ACC112 (cell line): Measurements from ENCODE around the gene ASTL.

Experiments
- H2AFZ ChIP-seq: fragments of 200-600 bp; sonication (generic); one replicate; pipeline ENCODE4 v1.6.0; 2017; ENCODE audit warnings: antibody characterized with exemption, low read length; ENCODE audit not compliant: unreplicated experiment
- H3K27ac ChIP-seq: fragments of 200-600 bp; sonication (generic); 2 replicates; pipeline ENCODE4 v1.5.1; 2014; ENCODE audit warnings: low read depth, mild to moderate bottlenecking, antibody characterized with exemption, low read length, moderate library complexity
- H3K27me3 ChIP-seq: fragments of 200-600 bp; sonication (generic); 2 replicates; pipeline ENCODE4 v1.6.1; 2014; ENCODE audit warnings: mild to moderate bottlenecking, antibody characterized with exemption, low read length, moderate library complexity, mixed read lengths; ENCODE audit not compliant: insufficient read depth
- H3K36me3 ChIP-seq: fragments of 200-600 bp; sonication (generic); 2 replicates; pipeline ENCODE4 v1.6.1; 2016; ENCODE audit warnings: mild to moderate bottlenecking, antibody characterized with exemption, low read length, moderate library complexity, mixed read lengths; ENCODE audit not compliant: insufficient read depth
- H3K4me1 ChIP-seq: fragments of 200-600 bp; sonication (generic); one replicate; pipeline ENCODE4 v1.6.1; 2016; ENCODE audit warnings: low read length, mixed read lengths; ENCODE audit not compliant: insufficient read depth, unreplicated experiment, control insufficient read depth
- H3K4me3 ChIP-seq: fragments of 200-600 bp; sonication (generic); 2 replicates; pipeline ENCODE4 v1.5.1; 2014; ENCODE audit warnings: mild to moderate bottlenecking, low read depth, low read length
- H3K79me2 ChIP-seq: fragments of 200-600 bp; sonication (generic); one replicate; pipeline ENCODE4 v1.6.0; 2016; ENCODE audit warnings: low read length; ENCODE audit not compliant: control insufficient read depth, unreplicated experiment, insufficient read depth

ASTL gene

GRCh38 chr2:96093528-96093927 lies 44.8 kb downstream of the ASTL start:
- H3K36me3 ChIP-seq = no peaks in the 10 kb centered on the region
- no peak overlapping the region for H3K27ac ChIP-seq
- no peak overlapping the region for H3K4me3 ChIP-seq
- H3K27me3 ChIP-seq = peaks cover 29% of the 10 kb centered on the region
- no peaks in the 10 kb centered on the region for H3K4me1 ChIP-seq
- no peak overlapping the region for H2AFZ ChIP-seq
- H3K79me2 ChIP-seq = no peaks in the 10 kb centered on the region

GRCh38 chr2:96092951-96093350 lies 45.4 kb downstream of the ASTL start:
- no peak overlapping the region for H3K4me3 ChIP-seq
- H3K79me2 ChIP-seq = no peaks in the 10 kb centered on the region
- H3K36me3 ChIP-seq = no peaks in the 10 kb centered on the region
- H3K4me1 ChIP-seq = no peaks in the 10 kb centered on the region
- H3K27me3 ChIP-seq = peaks cover 35% of the 10 kb centered on the region
- no peak overlapping the region for H2AFZ ChIP-seq
- no peak overlapping the region for H3K27ac ChIP-seq

- Histone ChIP-seq H3K27me3 (peaks cover 39% of the 10 kb centered on the region), H2AFZ (no peak overlapping the region)
Measured at GRCh38 chr2:96092573-96092877, 45.8 kb downstream of the ASTL start.

GRCh38 chr2:96091711-96092572 lies 46.4 kb downstream of the ASTL start:
- H3K27ac ChIP-seq = no peak overlapping the region
- H3K36me3 ChIP-seq = no peaks in the 10 kb centered on the region
- H3K4me1 ChIP-seq = no peaks in the 10 kb centered on the region
- peaks cover 45% of the 10 kb centered on the region for H3K27me3 ChIP-seq
- no peak overlapping the region for H2AFZ ChIP-seq
- no peak overlapping the region for H3K4me3 ChIP-seq
- no peaks in the 10 kb centered on the region for H3K79me2 ChIP-seq

More at GRCh38 chr2:96092573-96092877, 45.8 kb downstream of the ASTL start:
- Histone ChIP-seq H3K4me3 (no peak overlapping the region), H3K4me1 (no peaks in the 10 kb centered on the region), H3K27ac (no peak overlapping the region), H3K79me2 (no peaks in the 10 kb centered on the region), H3K36me3 (no peaks in the 10 kb centered on the region)

GRCh38 chr2:96091141-96091710 lies 47.1 kb downstream of the ASTL start:
- Histone ChIP-seq H3K27ac (no peak overlapping the region), H3K27me3 (peaks cover 50% of the 10 kb centered on the region), H3K36me3 (no peaks in the 10 kb centered on the region), H3K79me2 (no peaks in the 10 kb centered on the region), H3K4me1 (no peaks in the 10 kb centered on the region), H2AFZ (no peak overlapping the region), H3K4me3 (no peak overlapping the region)

GRCh38 chr2:96090196-96090926 lies 47.9 kb downstream of the ASTL start:
- Histone ChIP-seq H3K4me1 (no peaks in the 10 kb centered on the region), H3K27ac (no peak overlapping the region), H3K27me3 (peaks cover 50% of the 10 kb centered on the region)

GRCh38 chr2:96089356-96090195 lies 48.7 kb downstream of the ASTL start:
- H3K27ac ChIP-seq = no peak overlapping the region
- no peak overlapping the region for H2AFZ ChIP-seq
- H3K79me2 ChIP-seq = no peaks in the 10 kb centered on the region
- peaks cover 50% of the 10 kb centered on the region for H3K27me3 ChIP-seq
- no peaks in the 10 kb centered on the region for H3K36me3 ChIP-seq
- no peaks in the 10 kb centered on the region for H3K4me1 ChIP-seq
- H3K4me3 ChIP-seq = no peak overlapping the region

More at GRCh38 chr2:96090196-96090926, 47.9 kb downstream of the ASTL start:
- Histone ChIP-seq H3K79me2 (no peaks in the 10 kb centered on the region), H3K36me3 (no peaks in the 10 kb centered on the region), H2AFZ (no peak overlapping the region), H3K4me3 (no peak overlapping the region)

- peaks cover 41% of the 10 kb centered on the region for H3K27me3 ChIP-seq
- H3K4me3 ChIP-seq = no peak overlapping the region
- no peaks in the 10 kb centered on the region for H3K36me3 ChIP-seq
- H3K4me1 ChIP-seq = no peaks in the 10 kb centered on the region
- H3K79me2 ChIP-seq = no peaks in the 10 kb centered on the region
- H2AFZ ChIP-seq = no peak overlapping the region
- no peak overlapping the region for H3K27ac ChIP-seq
Measured at GRCh38 chr2:96088340-96089335, 49.7 kb downstream of the ASTL start.

GRCh38 chr2:96087130-96087529 lies 51.2 kb downstream of the ASTL start:
- no peak overlapping the region for H3K27ac ChIP-seq
- no peak overlapping the region for H3K4me3 ChIP-seq
- no peaks in the 10 kb centered on the region for H3K36me3 ChIP-seq
- H3K27me3 ChIP-seq = peaks cover 30% of the 10 kb centered on the region
- no peaks in the 10 kb centered on the region for H3K4me1 ChIP-seq
- H3K79me2 ChIP-seq = no peaks in the 10 kb centered on the region
- no peak overlapping the region for H2AFZ ChIP-seq
